ENCODE measurements around the gene NRBF2.
"Not testable (repeated sequence)": the region's sequence is repeated elsewhere in the genome, so short reads cannot be mapped to it uniquely, and the experiment has no call there.

DNA sequence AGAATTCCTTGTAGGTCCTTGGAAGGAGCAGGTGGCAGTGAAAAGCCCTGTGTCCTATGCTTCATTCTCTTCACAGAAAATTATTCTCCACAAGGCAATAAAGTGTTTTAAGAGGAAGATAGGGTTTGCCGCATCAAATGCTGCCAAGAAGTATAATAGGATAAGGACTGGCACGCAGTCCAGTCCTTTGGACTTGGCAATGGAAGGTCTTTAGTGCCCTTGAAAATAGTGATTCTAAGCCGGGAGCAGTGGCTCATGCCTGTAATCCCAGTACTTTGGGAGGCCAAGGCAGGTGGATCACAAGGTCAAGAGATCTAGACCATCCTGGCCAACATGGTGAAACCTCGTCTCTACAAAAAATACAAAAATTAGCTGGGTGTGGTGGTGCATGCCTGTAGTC is 29.9 kb upstream of the NRBF2 start:
- not testable (repeated sequence) for TF ChIP-seq CTCF, POLR2A (IDR thresholded peaks at IDR 0.05)
